Ascending aorta (tissue), 2 donors: Measurements from ENCODE around the gene RELL1. TPM values are rescaled to one million over a fixed set of nuclear protein-coding genes. Genes with fewer than 3 reads are reported as not detected.

Experiments
- DNase-seq, 2 donors: peaks; one replicate each; pipeline ENCODE4 v3.0.0-alpha.2; 2019; ENCODE audit warnings: low spot score in 2 of 2
- H3K27ac ChIP-seq, 2 donors: fragments of 200-600 bp; sonication (generic); one replicate each; pipeline ENCODE4 v1.5.1; 2016 to 2017; ENCODE audit warnings: mild to moderate bottlenecking in 1 of 2
- H3K27me3 ChIP-seq: fragments of 200-600 bp; sonication (generic); one replicate; pipeline ENCODE4 v1.5.1; 2017
- H3K36me3 ChIP-seq, 2 donors: fragments of 200-600 bp; sonication (generic); one replicate each; pipeline ENCODE4 v1.5.1; 2016
- H3K4me1 ChIP-seq, 2 donors: fragments of 200-600 bp; sonication (generic); one replicate each; pipeline ENCODE4 v1.5.1; 2016 to 2017; ENCODE audit warnings: mild to moderate bottlenecking in 1 of 2
- H3K4me3 ChIP-seq, 2 donors: fragments of 200-600 bp; sonication (generic); one replicate each; pipeline ENCODE4 v1.5.1; 2016 to 2017; ENCODE audit warnings: mild to moderate bottlenecking in 1 of 2
- H3K9me3 ChIP-seq, 2 donors: fragments of 200-600 bp; sonication (generic); one replicate each; pipeline ENCODE4 v1.5.1; 2016
- intact Hi-C: fragments of 100-400 bp; cut with DNase I; formaldehyde crosslinking; loops from one replicate; pipeline ENCODE4 v1.15.1; 2023
- total RNA-seq: library from RNA; depleted of rRNA; stranded (reverse); fragments of >200 nt; gene quantifications from one replicate; pipeline ENCODE4 v1.1.0, GENCODE V29; 2016
- TF ChIP-seq, protein P1 (sequence below), 3 experiments: fragments of 200-600 bp in 2 of 3; fragments of 450-650 bp in 1 of 3; sonication (generic) in 2 of 3; IDR thresholded peaks; one replicate each; pipeline ENCODE4 v1.5.1; 2016 to 2019; ENCODE audit warnings: antibody characterized with exemption in 3 of 3, mild to moderate bottlenecking in 1 of 3, moderate library complexity in 1 of 3

Gene RELL1
- total RNA-seq, 1 donor from 2014 or later = 61.5 TPM

DNA sequence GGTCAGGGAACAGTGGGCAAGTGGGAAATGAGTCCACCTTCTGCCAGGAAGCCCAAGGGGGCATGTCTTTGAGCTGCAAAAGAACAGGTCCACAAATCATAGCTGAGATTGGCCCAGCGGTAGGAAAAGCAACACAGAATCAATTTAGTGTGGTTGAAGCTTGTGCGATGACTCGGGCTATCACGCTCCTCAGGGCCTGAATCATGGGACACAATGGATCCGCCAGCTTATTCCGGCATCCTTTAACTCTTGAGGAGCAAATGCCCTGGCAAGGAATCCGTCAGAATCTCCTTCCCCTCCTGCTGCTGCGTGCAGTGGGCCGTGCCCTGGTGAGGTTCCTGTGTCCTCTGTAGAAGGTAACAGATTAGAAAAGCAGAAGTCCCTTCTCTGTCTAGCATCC lies 98.0 kb downstream of the RELL1 start:
- no peak for DNase-seq
- H3K9me3 ChIP-seq = no peaks in the 10 kb centered on the region
- no peak overlapping the region for H3K27ac ChIP-seq
- TF ChIP-seq, protein P1, sequence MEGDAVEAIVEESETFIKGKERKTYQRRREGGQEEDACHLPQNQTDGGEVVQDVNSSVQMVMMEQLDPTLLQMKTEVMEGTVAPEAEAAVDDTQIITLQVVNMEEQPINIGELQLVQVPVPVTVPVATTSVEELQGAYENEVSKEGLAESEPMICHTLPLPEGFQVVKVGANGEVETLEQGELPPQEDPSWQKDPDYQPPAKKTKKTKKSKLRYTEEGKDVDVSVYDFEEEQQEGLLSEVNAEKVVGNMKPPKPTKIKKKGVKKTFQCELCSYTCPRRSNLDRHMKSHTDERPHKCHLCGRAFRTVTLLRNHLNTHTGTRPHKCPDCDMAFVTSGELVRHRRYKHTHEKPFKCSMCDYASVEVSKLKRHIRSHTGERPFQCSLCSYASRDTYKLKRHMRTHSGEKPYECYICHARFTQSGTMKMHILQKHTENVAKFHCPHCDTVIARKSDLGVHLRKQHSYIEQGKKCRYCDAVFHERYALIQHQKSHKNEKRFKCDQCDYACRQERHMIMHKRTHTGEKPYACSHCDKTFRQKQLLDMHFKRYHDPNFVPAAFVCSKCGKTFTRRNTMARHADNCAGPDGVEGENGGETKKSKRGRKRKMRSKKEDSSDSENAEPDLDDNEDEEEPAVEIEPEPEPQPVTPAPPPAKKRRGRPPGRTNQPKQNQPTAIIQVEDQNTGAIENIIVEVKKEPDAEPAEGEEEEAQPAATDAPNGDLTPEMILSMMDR (IDR thresholded peaks at IDR 0.05) = no peak
- no peak overlapping the region for H3K4me3 ChIP-seq
- intact Hi-C loops = no loop called here
- H3K36me3 ChIP-seq = no peaks in the 10 kb centered on the region
- H3K4me1 ChIP-seq = no peaks in the 10 kb centered on the region
- no peaks in the 10 kb centered on the region for H3K27me3 ChIP-seq

DNA sequence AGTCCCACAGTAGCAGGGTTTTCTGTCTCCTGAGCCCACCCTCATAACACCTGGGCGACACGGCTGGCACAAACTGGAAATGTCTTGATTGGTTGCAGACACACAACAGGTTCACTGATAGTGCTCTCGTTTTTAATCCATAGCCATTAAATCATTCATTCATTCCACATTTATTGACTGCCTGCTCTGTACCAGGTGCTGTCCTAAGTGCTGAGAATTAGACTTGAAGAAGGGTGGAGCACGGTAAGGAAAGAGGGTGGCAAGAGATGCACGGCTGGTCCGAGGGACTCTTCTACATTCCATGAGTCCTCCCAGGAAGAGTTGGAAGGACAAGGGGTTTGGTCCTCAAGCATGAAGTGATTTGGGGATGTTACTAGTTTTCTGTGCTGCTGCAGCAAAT lies 100.0 kb downstream of the RELL1 start:
- Histone ChIP-seq H3K27me3 (no peaks in the 10 kb centered on the region), H3K4me3 (no peak overlapping the region), H3K9me3 (no peaks in the 10 kb centered on the region), H3K4me1 (no peaks in the 10 kb centered on the region), H3K27ac (no peak overlapping the region), H3K36me3 (no peaks in the 10 kb centered on the region)
- intact Hi-C loops = no loop called here
- no peak for DNase-seq
- TF ChIP-seq, protein P1 (IDR thresholded peaks at IDR 0.05) = no peak

DNA sequence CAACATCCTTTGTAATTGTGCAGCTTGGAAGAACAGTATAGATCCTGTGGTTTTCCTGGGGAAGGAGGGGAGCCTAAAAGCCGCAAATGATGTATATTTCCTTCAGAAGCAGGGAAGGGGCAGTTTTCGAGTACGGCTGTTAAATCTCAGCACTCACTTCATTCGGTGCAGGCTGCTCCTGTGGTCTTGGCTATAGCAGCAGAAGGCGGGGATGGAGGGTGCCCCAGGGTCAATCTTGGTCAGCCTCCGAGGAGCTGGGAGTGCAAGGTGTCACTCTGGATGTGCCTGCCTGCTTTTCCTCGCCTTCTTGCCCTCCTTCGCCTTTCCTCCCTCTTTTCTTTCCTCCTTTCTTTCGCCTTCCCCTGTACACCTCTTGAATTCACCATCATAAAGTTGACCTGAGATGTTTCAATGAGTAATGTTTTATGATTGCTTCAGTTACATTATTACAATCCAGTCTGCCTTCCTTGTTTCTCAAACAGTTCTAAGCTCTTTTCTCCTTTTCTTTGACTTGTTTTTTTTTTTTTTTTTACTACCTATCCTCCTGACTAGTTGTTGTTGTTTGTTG lies 101.6 kb downstream of the RELL1 start:
- intact Hi-C loops = no loop called here
- DNase-seq = no peak
- TF ChIP-seq, protein P1 (IDR thresholded peaks at IDR 0.05) = no peak
- Histone ChIP-seq H3K27me3 (no peaks in the 10 kb centered on the region), H3K27ac (no peak overlapping the region), H3K4me1 (no peaks in the 10 kb centered on the region), H3K36me3 (no peaks in the 10 kb centered on the region), H3K4me3 (no peak overlapping the region), H3K9me3 (peaks cover 1 to 10% of the 10 kb centered on the region in 2 donors)

DNA sequence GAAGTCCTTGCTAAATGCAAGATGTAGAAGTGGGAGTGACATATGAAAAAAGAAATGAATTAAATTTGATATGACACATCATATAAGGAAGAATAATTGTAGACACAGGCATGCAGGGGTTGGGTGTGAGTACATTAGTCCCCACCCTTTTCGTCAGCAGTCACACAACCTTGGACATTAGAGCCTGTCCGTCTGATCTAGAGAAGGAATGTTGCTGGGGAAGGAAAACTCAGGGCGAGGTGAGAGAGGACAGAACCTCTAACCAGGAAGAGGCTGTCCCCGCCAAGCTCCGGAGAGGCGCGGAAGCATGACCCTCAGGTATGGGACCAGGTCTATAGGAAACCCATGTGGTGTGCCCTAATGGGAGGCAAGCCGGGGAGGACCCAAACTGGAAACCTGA lies 102.1 kb downstream of the RELL1 start:
- no peak for DNase-seq
- Histone ChIP-seq H3K27ac (no peak overlapping the region), H3K36me3 (no peaks in the 10 kb centered on the region), H3K4me3 (no peak overlapping the region), H3K27me3 (no peaks in the 10 kb centered on the region), H3K9me3 (peaks cover 3 to 14% of the 10 kb centered on the region in 2 donors), H3K4me1 (no peaks in the 10 kb centered on the region)
- TF ChIP-seq, protein P1 (IDR thresholded peaks at IDR 0.05) = no peak
- intact Hi-C loops = no loop called here

DNA sequence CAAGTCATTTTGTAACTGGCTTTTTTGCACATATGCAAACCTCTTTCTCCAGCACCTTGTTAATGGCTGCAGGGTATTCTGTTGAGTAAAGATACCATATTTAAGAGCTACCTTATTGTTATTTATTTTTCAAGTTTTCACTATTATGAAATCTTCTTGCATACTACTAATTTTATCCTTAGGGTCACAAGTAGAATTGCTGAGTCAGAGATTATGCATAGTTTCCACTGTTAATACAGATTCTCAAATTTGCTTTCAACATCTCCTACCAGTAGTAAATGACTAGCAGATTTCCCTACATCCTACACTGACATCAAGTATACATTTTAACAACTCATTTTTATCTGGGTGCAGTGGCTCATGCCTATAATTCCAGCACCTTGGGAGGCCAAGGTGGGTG lies 112.6 kb downstream of the RELL1 start:
- H3K27me3 ChIP-seq = no peaks in the 10 kb centered on the region
- H3K9me3 ChIP-seq = peaks cover 0 to 6% of the 10 kb centered on the region in 2 donors
- DNase-seq = no peak
- TF ChIP-seq, protein P1 (IDR thresholded peaks at IDR 0.05) = no peak
- no peaks in the 10 kb centered on the region for H3K36me3 ChIP-seq
- no peaks in the 10 kb centered on the region for H3K4me1 ChIP-seq
- no peak overlapping the region for H3K4me3 ChIP-seq
- intact Hi-C loops = no loop called here
- H3K27ac ChIP-seq = no peak overlapping the region

DNA sequence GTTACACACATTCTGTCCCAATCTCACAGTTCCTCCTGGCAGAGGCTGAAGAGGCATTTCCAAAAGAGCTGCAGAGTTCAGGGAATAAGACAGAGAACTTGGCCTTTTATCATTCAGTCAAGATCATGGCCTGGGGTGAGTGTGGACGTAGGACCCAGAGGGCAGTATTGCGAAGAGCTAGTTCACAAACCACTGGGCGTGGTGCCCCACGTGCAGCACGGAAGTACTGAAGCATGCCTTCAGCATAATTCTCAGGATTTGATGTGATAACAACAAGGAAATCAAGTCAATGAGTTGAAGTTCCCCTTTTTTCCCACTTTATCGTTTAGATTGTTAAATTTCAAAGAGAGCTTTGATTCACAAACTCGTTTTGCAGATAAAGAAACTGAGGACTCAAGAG lies 117.7 kb downstream of the RELL1 start:
- H3K4me1 ChIP-seq = no peaks in the 10 kb centered on the region
- no peaks in the 10 kb centered on the region for H3K27me3 ChIP-seq
- no peak overlapping the region for H3K4me3 ChIP-seq
- H3K36me3 ChIP-seq = no peaks in the 10 kb centered on the region
- intact Hi-C loops = no loop called here
- H3K9me3 ChIP-seq = no peaks in the 10 kb centered on the region
- H3K27ac ChIP-seq = no peak overlapping the region
- TF ChIP-seq, protein P1 (IDR thresholded peaks at IDR 0.05) = no peak
- DNase-seq = no peak
